ENCODE data around the gene ZNF324B. TPM values are rescaled to one million over a fixed set of nuclear protein-coding genes. Genes with fewer than 3 reads are reported as not detected.
"Not testable (repeated sequence)": the region's sequence is repeated elsewhere in the genome, so short reads cannot be mapped to it uniquely, and the experiment has no call there.

Gene ZNF324B
- polyA plus RNA-seq, 2 of the 4 experiments (the other 2 are of a cell fraction): 3.8 to 6.8 TPM

- H3K27ac ChIP-seq; H3K4me1 ChIP-seq; POLR2A ChIA-PET; DNase-seq (ENCODE audit: low read depth in 1 of 2, low spot score in 1 of 2); H3K4me2 ChIP-seq; ATAC-seq; FAIRE-seq; H3K4me3 ChIP-seq: not testable (repeated sequence)
- CTCF ChIA-PET: interaction anchor here (1.4 to 1.8 kb wide), 2 partner anchors 41 to 70 kb away, joined by 6 read pairs; partner anchors contain the start of genes ZBTB45 and ZNF584
- WGBS (ENCODE audit: missing lambda C conversion rate): 8% methylated on average over 5 of the region's 5 CpGs
- H3K9me3 ChIP-seq: peaks cover 39% of the 10 kb centered on the region
- TF ChIP-seq ZFP36 (IDR thresholded peaks at IDR 0.05; ENCODE audit: borderline replicate concordance, partially characterized antibody): peak; percentile 60
Measured at GRCh38 chr19:58449980-58450379, 1.4 kb upstream of the ZNF324B start.

- no peak for FAIRE-seq
- peaks cover 39% of the 10 kb centered on the region for H3K9me3 ChIP-seq
- no peaks in the 10 kb centered on the region for H3K4me1 ChIP-seq
- ATAC-seq: peak; percentile 52 to 53
- peak overlapping the region in 1 of 2 experiments; percentile 45; a peak in 2 of 6 replicates for H3K27ac ChIP-seq
- 1% methylated on average over 11 of the region's 11 CpGs for WGBS (ENCODE audit: missing lambda C conversion rate)
- peak overlapping the region; percentile 85 for H3K4me3 ChIP-seq
- POLR2A ChIA-PET: interaction anchor here (0.7 to 1.4 kb wide), 4 partner anchors 42 to 93 kb away, joined by 3 to 4 read pairs (median 4); partner anchors contain the start of genes TRIM28, ZNF497 and ZNF584
- peak overlapping the region; percentile 94 for H3K4me2 ChIP-seq
- peak in 1 of 2 experiments; percentile 48 for DNase-seq (ENCODE audit: low read depth in 1 of 2, low spot score in 1 of 2)
- TF ChIP-seq MYC (IDR thresholded peaks at IDR 0.05; ENCODE audit: borderline replicate concordance, low read length): no peak
- CTCF ChIA-PET: interaction anchor here (0.8 to 1.4 kb wide), 3 partner anchors 11 to 69 kb away, joined by 3 to 6 read pairs (median 4); partner anchors contain the start of genes ZBTB45 and ZNF584
Measured at GRCh38 chr19:58450856-58451357, 515 bp upstream of the ZNF324B start.

- ChIA-PET POLR2A (no interaction called here), CTCF (interaction anchor here (1.1 to 2.1 kb wide), 2 partner anchors 23 to 66 kb away, joined by 3 to 10 read pairs; partner anchors contain the start of genes ZBTB45 and ZNF446)
- peaks cover 17% of the 10 kb centered on the region for H3K9me3 ChIP-seq
- DNase-seq (ENCODE audit: low read depth in 1 of 2, low spot score in 1 of 2): no peak
- H3K4me2 ChIP-seq: no peak overlapping the region
- 92% methylated on average over 6 of the region's 6 CpGs for WGBS (ENCODE audit: missing lambda C conversion rate)
- H3K27ac ChIP-seq: no peak overlapping the region
- H3K4me3 ChIP-seq: no peak overlapping the region
- H3K4me1 ChIP-seq: no peaks in the 10 kb centered on the region
- FAIRE-seq: no peak
- ATAC-seq: no peak
- no peak for TF ChIP-seq TFCP2L1 (CRISPR knock-in tag; IDR thresholded peaks at IDR 0.05)
- TF ChIP-seq BCL3 (IDR thresholded peaks at IDR 0.05): no peak
- TF ChIP-seq FOSL2 (IDR thresholded peaks at IDR 0.05): no peak
- no peak for TF ChIP-seq FOSL2 (CRISPR knock-in tag; IDR thresholded peaks at IDR 0.05)
- TF ChIP-seq HOXB13 (CRISPR knock-in tag; IDR thresholded peaks at IDR 0.05; ENCODE audit: low read depth): no peak
- TF ChIP-seq BHLHE40 (IDR thresholded peaks at IDR 0.05; ENCODE audit: low read depth, low read length): no peak
- TF ChIP-seq TP53 (CRISPR knock-in tag; IDR thresholded peaks at IDR 0.05): no peak
Measured at GRCh38 chr19:58453743-58454142, 2.3 kb downstream of the ZNF324B start.

DNA sequence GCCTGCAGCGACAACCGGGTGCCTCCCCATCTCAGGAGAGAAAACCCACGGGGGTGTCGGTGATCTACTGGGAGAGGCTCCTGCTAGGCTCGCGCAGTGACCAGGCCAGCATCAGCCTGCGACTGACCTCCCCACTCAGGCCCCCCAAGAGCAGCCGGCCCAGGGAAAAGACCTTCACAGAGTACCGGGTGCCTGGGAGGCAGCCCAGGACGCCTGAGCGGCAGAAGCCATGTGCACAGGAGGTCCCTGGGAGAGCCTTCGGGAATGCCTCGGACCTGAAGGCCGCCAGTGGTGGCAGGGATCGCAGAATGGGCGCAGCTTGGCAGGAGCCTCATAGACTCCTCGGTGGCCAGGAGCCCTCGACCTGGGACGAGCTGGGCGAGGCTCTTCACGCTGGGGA is 3.9 kb downstream of the ZNF324B start:
- CTCF ChIA-PET: interaction anchor here (0.6 to 1.0 kb wide), 3 partner anchors 8 to 38 kb away, joined by 3 read pairs; no protein-coding TSS in a partner anchor
- WGBS (ENCODE audit: missing lambda C conversion rate): 91% methylated on average over 16 of the region's 21 CpGs
- no peak for TF ChIP-seq NR3C1 (IDR thresholded peaks at IDR 0.05)
- no peak for TF ChIP-seq TFCP2L1 (CRISPR knock-in tag; IDR thresholded peaks at IDR 0.05)
- TF ChIP-seq FOXS1 (CRISPR knock-in tag; IDR thresholded peaks at IDR 0.05): no peak
- TF ChIP-seq SREBF2 (IDR thresholded peaks at IDR 0.05): no peak
- no peak for TF ChIP-seq FOSB (CRISPR knock-in tag; IDR thresholded peaks at IDR 0.05)
- no peak for TF ChIP-seq CBX2 (IDR thresholded peaks at IDR 0.05; ENCODE audit: borderline replicate concordance, low read depth)
- TF ChIP-seq ATOH8 (CRISPR knock-in tag; IDR thresholded peaks at IDR 0.05; ENCODE audit: low read depth): no peak
- TF ChIP-seq, protein P1, sequence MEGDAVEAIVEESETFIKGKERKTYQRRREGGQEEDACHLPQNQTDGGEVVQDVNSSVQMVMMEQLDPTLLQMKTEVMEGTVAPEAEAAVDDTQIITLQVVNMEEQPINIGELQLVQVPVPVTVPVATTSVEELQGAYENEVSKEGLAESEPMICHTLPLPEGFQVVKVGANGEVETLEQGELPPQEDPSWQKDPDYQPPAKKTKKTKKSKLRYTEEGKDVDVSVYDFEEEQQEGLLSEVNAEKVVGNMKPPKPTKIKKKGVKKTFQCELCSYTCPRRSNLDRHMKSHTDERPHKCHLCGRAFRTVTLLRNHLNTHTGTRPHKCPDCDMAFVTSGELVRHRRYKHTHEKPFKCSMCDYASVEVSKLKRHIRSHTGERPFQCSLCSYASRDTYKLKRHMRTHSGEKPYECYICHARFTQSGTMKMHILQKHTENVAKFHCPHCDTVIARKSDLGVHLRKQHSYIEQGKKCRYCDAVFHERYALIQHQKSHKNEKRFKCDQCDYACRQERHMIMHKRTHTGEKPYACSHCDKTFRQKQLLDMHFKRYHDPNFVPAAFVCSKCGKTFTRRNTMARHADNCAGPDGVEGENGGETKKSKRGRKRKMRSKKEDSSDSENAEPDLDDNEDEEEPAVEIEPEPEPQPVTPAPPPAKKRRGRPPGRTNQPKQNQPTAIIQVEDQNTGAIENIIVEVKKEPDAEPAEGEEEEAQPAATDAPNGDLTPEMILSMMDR (IDR thresholded peaks at IDR 0.05): no peak
- TF ChIP-seq TP53 (CRISPR knock-in tag; IDR thresholded peaks at IDR 0.05): no peak
- TF ChIP-seq RNF2 (IDR thresholded peaks at IDR 0.05; ENCODE audit: borderline replicate concordance, low read depth): no peak
- no peak for TF ChIP-seq GATA3 (IDR thresholded peaks at IDR 0.05; ENCODE audit: borderline replicate concordance)
- no peak for TF ChIP-seq MYC (IDR thresholded peaks at IDR 0.05; ENCODE audit: borderline replicate concordance, low read length)
- no peak for TF ChIP-seq ZFP36 (IDR thresholded peaks at IDR 0.05; ENCODE audit: borderline replicate concordance, partially characterized antibody)
- no peak for TF ChIP-seq HDAC2 (IDR thresholded peaks at IDR 0.05)
- TF ChIP-seq REST (IDR thresholded peaks at IDR 0.05): no peak
- TF ChIP-seq HOXA7 (CRISPR knock-in tag; IDR thresholded peaks at IDR 0.05): no peak
- TF ChIP-seq NFE2L2 (conservative IDR thresholded peaks at IDR 0.05; ENCODE audit: low read length): no peak

More for the DNA sequence above, 3.9 kb downstream of the ZNF324B start:
- POLR2A ChIA-PET: no interaction called here
- ATAC-seq (no peak), FAIRE-seq (no peak), DNase-seq (ENCODE audit: low read depth in 1 of 2, low spot score in 1 of 2) (no peak)
- Histone ChIP-seq H3K9me3 (peaks cover under 1% of the 10 kb centered on the region; the same call in 2 of the 3 replicates), H3K4me2 (no peak overlapping the region), H3K27ac (no peak overlapping the region), H3K4me3 (no peak overlapping the region), H3K4me1 (no peaks in the 10 kb centered on the region)

All from A549 (cell line).